ENCODE measurements around the gene PLEKHH1.

The PLEKHH1 gene

GRCh38 chr14:67570453-67570852 is 37.4 kb downstream of the PLEKHH1 start:
- Mint-ChIP-seq H3K27ac (no peak overlapping the region), H3K36me3 (ENCODE audit: low read depth) (no peaks in the 10 kb centered on the region), H3K4me1 (ENCODE audit: low read depth) (peaks cover 17% of the 10 kb centered on the region), H3K27me3 (peaks cover 41% of the 10 kb centered on the region), H3K4me3 (no peak overlapping the region), H3K9me3 (no peaks in the 10 kb centered on the region)
- intact Hi-C loops (cut with micrococcal nuclease), result loop anchor here (2.0 kb wide), 1 partner anchor 44 kb away; no protein-coding TSS in a partner anchor

GRCh38 chr14:67571275-67571990 is 38.3 kb downstream of the PLEKHH1 start:
- Mint-ChIP-seq H3K36me3 (ENCODE audit: low read depth) (no peaks in the 10 kb centered on the region), H3K9me3 (no peaks in the 10 kb centered on the region), H3K4me3 (no peak overlapping the region)

GRCh38 chr14:67571991-67572323 is 38.9 kb downstream of the PLEKHH1 start:
- H3K9me3 Mint-ChIP-seq, result no peaks in the 10 kb centered on the region
- H3K27ac Mint-ChIP-seq, result no peak overlapping the region
- H3K4me3 Mint-ChIP-seq, result no peak overlapping the region
- H3K36me3 Mint-ChIP-seq (ENCODE audit: low read depth), result no peaks in the 10 kb centered on the region
- intact Hi-C loops (cut with micrococcal nuclease), result loop anchor here (1.0 to 2.0 kb wide), 2 partner anchors 45 to 145 kb away; no protein-coding TSS in a partner anchor
- peaks cover 30% of the 10 kb centered on the region for H3K4me1 Mint-ChIP-seq (ENCODE audit: low read depth)
- H3K27me3 Mint-ChIP-seq, result peaks cover 36% of the 10 kb centered on the region

More at GRCh38 chr14:67571275-67571990, 38.3 kb downstream of the PLEKHH1 start:
- intact Hi-C loops (cut with micrococcal nuclease), result loop anchor here (1.0 to 2.0 kb wide), 2 partner anchors 45 to 144 kb away; no protein-coding TSS in a partner anchor
- H3K27ac Mint-ChIP-seq, result no peak overlapping the region
- peaks cover 27% of the 10 kb centered on the region for H3K4me1 Mint-ChIP-seq (ENCODE audit: low read depth)
- peaks cover 39% of the 10 kb centered on the region for H3K27me3 Mint-ChIP-seq

GRCh38 chr14:67572608-67573007 is 39.5 kb downstream of the PLEKHH1 start:
- no peaks in the 10 kb centered on the region for H3K9me3 Mint-ChIP-seq
- no peaks in the 10 kb centered on the region for H3K36me3 Mint-ChIP-seq (ENCODE audit: low read depth)
- H3K4me3 Mint-ChIP-seq, result no peak overlapping the region
- H3K4me1 Mint-ChIP-seq (ENCODE audit: low read depth), result peaks cover 25% of the 10 kb centered on the region
- H3K27me3 Mint-ChIP-seq, result peaks cover 37% of the 10 kb centered on the region
- H3K27ac Mint-ChIP-seq, result peak overlapping the region; percentile 17
- intact Hi-C loops (cut with micrococcal nuclease), result no loop called here

GRCh38 chr14:67573228-67574010 is 40.3 kb downstream of the PLEKHH1 start:
- no peaks in the 10 kb centered on the region for H3K9me3 Mint-ChIP-seq
- peaks cover 24% of the 10 kb centered on the region for H3K4me1 Mint-ChIP-seq (ENCODE audit: low read depth)
- H3K4me3 Mint-ChIP-seq, result no peak overlapping the region
- intact Hi-C loops (cut with micrococcal nuclease), result no loop called here
- H3K27me3 Mint-ChIP-seq, result peaks cover 41% of the 10 kb centered on the region
- H3K36me3 Mint-ChIP-seq (ENCODE audit: low read depth), result no peaks in the 10 kb centered on the region
- peak overlapping the region; percentile 17 for H3K27ac Mint-ChIP-seq

- Mint-ChIP-seq H3K36me3 (ENCODE audit: low read depth) (no peaks in the 10 kb centered on the region), H3K4me3 (no peak overlapping the region), H3K27ac (no peak overlapping the region), H3K27me3 (peaks cover 43% of the 10 kb centered on the region), H3K9me3 (no peaks in the 10 kb centered on the region), H3K4me1 (ENCODE audit: low read depth) (peaks cover 24% of the 10 kb centered on the region)
- intact Hi-C loops (cut with micrococcal nuclease), result no loop called here
Observed at GRCh38 chr14:67574156-67574555, 41.1 kb downstream of the PLEKHH1 start.

- H3K27ac Mint-ChIP-seq, result no peak overlapping the region
- H3K4me3 Mint-ChIP-seq, result no peak overlapping the region
- H3K27me3 Mint-ChIP-seq, result peaks cover 38% of the 10 kb centered on the region
- peaks cover 24% of the 10 kb centered on the region for H3K4me1 Mint-ChIP-seq (ENCODE audit: low read depth)
- intact Hi-C loops (cut with micrococcal nuclease), result no loop called here
- no peaks in the 10 kb centered on the region for H3K36me3 Mint-ChIP-seq (ENCODE audit: low read depth)
- no peaks in the 10 kb centered on the region for H3K9me3 Mint-ChIP-seq
Observed at GRCh38 chr14:67574806-67575205, 41.7 kb downstream of the PLEKHH1 start.

- Mint-ChIP-seq H3K9me3 (no peaks in the 10 kb centered on the region), H3K27ac (no peak overlapping the region), H3K36me3 (ENCODE audit: low read depth) (no peaks in the 10 kb centered on the region), H3K4me1 (ENCODE audit: low read depth) (peaks cover 25% of the 10 kb centered on the region), H3K27me3 (peaks cover 34% of the 10 kb centered on the region), H3K4me3 (no peak overlapping the region)
- intact Hi-C loops (cut with micrococcal nuclease), result no loop called here
Observed at GRCh38 chr14:67575684-67576083, 42.6 kb downstream of the PLEKHH1 start.

GRCh38 chr14:67576216-67576955 is 43.3 kb downstream of the PLEKHH1 start:
- peaks cover 31% of the 10 kb centered on the region for H3K27me3 Mint-ChIP-seq
- intact Hi-C loops (cut with micrococcal nuclease), result no loop called here
- no peaks in the 10 kb centered on the region for H3K36me3 Mint-ChIP-seq (ENCODE audit: low read depth)
- H3K4me3 Mint-ChIP-seq, result no peak overlapping the region
- peaks cover 27% of the 10 kb centered on the region for H3K4me1 Mint-ChIP-seq (ENCODE audit: low read depth)
- H3K9me3 Mint-ChIP-seq, result no peaks in the 10 kb centered on the region
- no peak overlapping the region for H3K27ac Mint-ChIP-seq

GRCh38 chr14:67577181-67577808 is 44.2 kb downstream of the PLEKHH1 start:
- Mint-ChIP-seq H3K27ac (no peak overlapping the region), H3K36me3 (ENCODE audit: low read depth) (no peaks in the 10 kb centered on the region), H3K9me3 (no peaks in the 10 kb centered on the region)

GRCh38 chr14:67577909-67578749 is 45.0 kb downstream of the PLEKHH1 start:
- no peak overlapping the region for H3K27ac Mint-ChIP-seq
- H3K36me3 Mint-ChIP-seq (ENCODE audit: low read depth), result no peaks in the 10 kb centered on the region
- peaks cover 23% of the 10 kb centered on the region for H3K27me3 Mint-ChIP-seq
- no peaks in the 10 kb centered on the region for H3K9me3 Mint-ChIP-seq
- no peak overlapping the region for H3K4me3 Mint-ChIP-seq
- intact Hi-C loops (cut with micrococcal nuclease), result no loop called here
- H3K4me1 Mint-ChIP-seq (ENCODE audit: low read depth), result peaks cover 31% of the 10 kb centered on the region

More at GRCh38 chr14:67577181-67577808, 44.2 kb downstream of the PLEKHH1 start:
- Mint-ChIP-seq H3K4me1 (ENCODE audit: low read depth) (peaks cover 31% of the 10 kb centered on the region), H3K27me3 (peaks cover 30% of the 10 kb centered on the region), H3K4me3 (no peak overlapping the region)
- intact Hi-C loops (cut with micrococcal nuclease), result no loop called here

GRCh38 chr14:67579040-67579439 is 46.0 kb downstream of the PLEKHH1 start:
- Mint-ChIP-seq H3K36me3 (ENCODE audit: low read depth) (no peaks in the 10 kb centered on the region), H3K4me3 (no peak overlapping the region), H3K9me3 (no peaks in the 10 kb centered on the region), H3K27ac (no peak overlapping the region), H3K27me3 (peaks cover 18% of the 10 kb centered on the region), H3K4me1 (ENCODE audit: low read depth) (peaks cover 31% of the 10 kb centered on the region)
- intact Hi-C loops (cut with micrococcal nuclease), result no loop called here

GRCh38 chr14:67579636-67580035 is 46.5 kb downstream of the PLEKHH1 start:
- no peaks in the 10 kb centered on the region for H3K9me3 Mint-ChIP-seq
- H3K27ac Mint-ChIP-seq, result no peak overlapping the region
- H3K36me3 Mint-ChIP-seq (ENCODE audit: low read depth), result no peaks in the 10 kb centered on the region
- intact Hi-C loops (cut with micrococcal nuclease), result loop anchor here (5.0 kb wide), 1 partner anchor 38 kb away; the partner anchor contains the start of gene ARG2
- no peak overlapping the region for H3K4me3 Mint-ChIP-seq
- H3K4me1 Mint-ChIP-seq (ENCODE audit: low read depth), result peaks cover 31% of the 10 kb centered on the region
- peaks cover 18% of the 10 kb centered on the region for H3K27me3 Mint-ChIP-seq

Measured in dendritic cell treated with granulocyte-macrophage colony-stimulating factor and Interleukin-4, amounts not matched to agents 40 ng/mL and 50 ng/mL, for 4 days (primary cell).